HG02870 (cell line): ENCODE measurements around the gene ANGPTL7.
"Not testable (repeated sequence)": the region's sequence is repeated elsewhere in the genome, so short reads cannot be mapped to it uniquely, and the experiment has no call there.

Source experiments
- ATAC-seq: cut with Tn5 transposase; IDR thresholded peaks from one replicate; pipeline ENCODE4 v1.9.1; 2021; ENCODE audit warnings: mild to moderate bottlenecking, moderate library complexity; ENCODE audit not compliant: unreplicated experiment

Gene ANGPTL7

GRCh38 chr1:11168731-11169130, 20.4 kb upstream of the ANGPTL7 start:
- ATAC-seq: no peak

- no peak for ATAC-seq
Measured at GRCh38 chr1:11169202-11169601, 20.0 kb upstream of the ANGPTL7 start.

DNA sequence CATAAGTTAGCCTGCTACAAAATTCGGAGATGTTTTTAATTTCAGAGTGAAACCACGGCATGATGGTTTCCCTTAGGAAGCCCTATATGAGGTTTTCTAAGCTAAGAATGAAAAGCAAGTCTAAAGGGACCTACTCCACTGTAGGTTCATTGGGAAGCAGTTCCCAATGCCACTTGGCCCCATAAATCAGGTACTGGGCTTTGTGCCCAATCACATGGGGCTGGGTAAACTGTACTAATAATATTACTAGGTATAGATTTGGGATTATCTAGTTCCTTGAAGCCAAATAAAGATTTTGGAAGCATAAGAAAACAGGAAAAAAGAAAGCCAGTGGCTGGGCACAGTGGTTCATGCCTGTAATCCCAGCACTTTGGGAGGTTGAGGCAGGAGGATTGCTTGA, 19.1 kb upstream of the ANGPTL7 start:
- ATAC-seq: no peak

GRCh38 chr1:11174261-11174942, 14.8 kb upstream of the ANGPTL7 start:
- no peak for ATAC-seq

DNA sequence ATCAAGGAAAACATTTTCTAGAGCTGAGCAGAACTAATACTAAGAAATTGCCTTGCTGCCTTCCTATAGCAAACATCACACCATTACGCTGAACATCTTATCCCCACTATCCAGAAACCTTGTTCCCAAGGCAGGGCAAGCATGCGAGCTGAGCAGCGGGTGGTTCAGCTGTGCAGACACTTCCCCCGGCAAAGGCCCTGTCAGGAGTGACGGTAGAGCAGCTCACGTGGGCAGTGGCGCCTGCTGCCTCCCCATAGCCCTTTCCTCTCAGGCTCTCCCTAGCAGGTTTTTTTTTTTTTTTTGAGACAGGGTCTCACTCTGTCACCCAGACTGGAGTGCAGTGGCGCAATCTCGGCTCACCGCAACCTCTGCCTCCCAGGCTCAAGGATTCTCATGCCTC, 13.7 kb upstream of the ANGPTL7 start:
- no peak for ATAC-seq

- no peak for ATAC-seq
Measured at GRCh38 chr1:11176081-11176706, 13.0 kb upstream of the ANGPTL7 start.

DNA sequence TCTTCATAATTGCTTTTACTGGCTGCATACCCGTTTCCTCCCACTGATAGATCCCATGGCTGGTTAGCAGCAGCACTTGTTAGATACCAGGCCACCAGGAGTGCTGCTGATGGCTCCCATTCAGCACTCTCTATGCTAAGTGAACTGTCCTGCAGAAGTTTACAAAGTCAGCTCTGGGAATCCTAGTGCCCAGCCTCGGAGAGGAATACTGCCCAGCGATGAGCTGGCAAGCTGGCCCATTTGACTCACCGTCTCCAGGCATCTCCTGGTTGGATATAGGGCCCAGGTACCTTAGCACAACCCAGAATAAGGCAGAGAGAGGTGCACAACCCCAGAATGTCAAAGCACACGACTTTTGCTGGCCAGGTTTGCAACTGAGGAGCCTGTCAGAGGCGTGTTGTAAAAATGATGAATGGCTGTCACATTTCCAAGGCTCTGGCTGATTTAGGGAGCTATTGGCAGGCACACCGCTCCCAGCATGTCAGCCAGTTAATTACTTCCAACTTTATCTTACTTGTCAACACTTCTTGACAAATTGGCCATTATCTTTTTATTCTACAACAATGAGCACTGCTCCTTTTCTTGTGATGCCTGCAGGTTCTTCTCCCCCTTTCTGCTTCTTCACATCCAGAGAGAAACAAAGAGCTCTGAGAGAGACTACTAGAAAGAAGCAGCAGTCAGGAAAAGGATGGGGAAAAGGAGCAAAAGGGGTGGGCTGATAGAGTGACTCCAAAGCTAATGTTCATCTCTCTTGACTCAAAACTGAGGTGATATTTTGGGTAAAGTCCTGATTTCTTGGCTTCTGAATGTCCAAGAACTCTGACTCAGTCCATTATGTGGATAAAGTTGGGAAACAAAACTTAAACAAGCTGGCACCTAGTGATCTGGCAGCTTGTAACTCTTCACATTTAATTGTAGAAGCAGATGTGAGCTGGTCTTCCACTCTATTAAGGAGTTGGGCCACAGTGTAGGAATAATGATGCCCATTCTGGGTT, 10.8 kb upstream of the ANGPTL7 start:
- ATAC-seq: no peak

DNA sequence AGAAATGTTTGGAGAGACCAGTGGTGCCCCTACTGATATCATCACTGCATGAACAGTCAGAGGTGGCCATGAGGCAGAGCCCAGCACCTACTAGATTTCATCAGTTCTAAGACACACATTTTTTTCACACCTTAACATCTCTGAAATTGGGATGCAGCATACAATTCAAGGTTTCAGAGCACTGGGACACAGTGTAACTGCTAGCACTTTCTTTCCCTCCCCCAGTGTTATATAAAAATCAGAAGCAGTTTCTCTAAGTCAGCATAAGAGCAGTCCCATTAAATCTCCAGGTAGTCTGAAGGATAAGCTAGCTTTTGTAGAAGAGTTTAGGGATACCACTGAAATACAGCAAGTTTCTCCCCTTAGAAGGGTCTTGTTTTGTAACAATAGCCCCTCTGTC, 10.0 kb upstream of the ANGPTL7 start:
- ATAC-seq: no peak

DNA sequence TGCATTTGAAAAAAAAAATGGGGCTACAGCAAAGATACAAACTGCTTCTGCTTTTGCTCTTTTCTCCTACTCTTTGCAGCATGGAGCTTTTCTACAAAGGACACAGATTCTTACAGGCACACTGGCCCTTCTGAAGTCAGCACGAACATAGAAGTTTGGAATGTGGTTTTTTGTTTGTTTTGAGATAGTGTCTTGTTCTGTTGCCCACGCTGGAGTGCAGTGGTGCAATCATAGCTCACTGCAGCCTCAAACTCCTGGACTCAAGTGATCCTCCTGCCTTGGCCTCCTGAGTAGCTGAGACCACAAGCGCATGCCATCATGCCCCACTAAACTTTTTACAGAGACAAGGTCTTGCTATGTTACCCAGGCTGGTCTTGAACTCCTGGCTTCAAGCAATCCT, 9.4 kb upstream of the ANGPTL7 start:
- not testable (repeated sequence) for ATAC-seq

- no peak for ATAC-seq
Measured at GRCh38 chr1:11180342-11180744, 8.8 kb upstream of the ANGPTL7 start.

DNA sequence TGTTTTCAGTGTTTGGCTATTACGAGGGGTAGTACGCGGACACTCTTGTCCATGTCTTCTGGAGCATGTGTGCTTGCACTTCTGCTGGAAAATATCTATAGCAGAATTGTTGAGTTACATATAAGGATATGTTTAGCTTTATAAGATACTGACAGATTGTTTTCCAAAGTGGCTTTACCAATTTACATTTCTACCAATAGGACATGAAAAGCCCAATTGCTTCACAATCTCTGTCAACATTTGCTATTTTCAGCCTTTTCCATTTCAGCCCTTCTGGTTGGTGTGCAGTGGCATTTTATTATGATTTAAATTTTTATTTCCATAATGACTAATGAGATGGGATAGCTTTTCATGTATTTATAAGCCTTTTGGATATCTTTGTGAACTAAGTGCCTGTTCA, 6.3 kb upstream of the ANGPTL7 start:
- no peak for ATAC-seq

DNA sequence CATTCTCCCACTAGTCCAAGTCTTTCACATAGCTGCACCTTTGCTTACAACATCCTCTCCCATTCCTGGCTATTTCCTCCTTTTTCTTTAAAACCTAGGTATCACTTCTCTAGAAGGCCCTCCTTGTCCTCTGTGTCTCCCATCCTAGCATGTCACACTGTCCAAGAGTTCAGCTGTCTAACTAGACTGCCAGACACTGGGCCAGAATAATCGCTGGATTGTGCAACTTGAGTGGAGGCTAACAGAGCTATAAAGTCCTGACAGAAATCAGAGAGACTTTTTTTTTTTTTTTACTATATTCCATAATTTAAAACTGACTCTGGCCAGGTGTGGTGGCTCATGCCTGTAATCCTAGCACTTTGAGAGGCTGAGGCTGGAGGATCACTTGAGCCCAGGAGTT, 4.2 kb upstream of the ANGPTL7 start:
- no peak for ATAC-seq

- no peak for ATAC-seq
Measured at GRCh38 chr1:11187000-11187399, 2.2 kb upstream of the ANGPTL7 start.

- ATAC-seq: no peak
Measured at GRCh38 chr1:11187494-11187893, 1.7 kb upstream of the ANGPTL7 start.

- no peak for ATAC-seq
Measured at GRCh38 chr1:11187931-11188330, 1.2 kb upstream of the ANGPTL7 start.

DNA sequence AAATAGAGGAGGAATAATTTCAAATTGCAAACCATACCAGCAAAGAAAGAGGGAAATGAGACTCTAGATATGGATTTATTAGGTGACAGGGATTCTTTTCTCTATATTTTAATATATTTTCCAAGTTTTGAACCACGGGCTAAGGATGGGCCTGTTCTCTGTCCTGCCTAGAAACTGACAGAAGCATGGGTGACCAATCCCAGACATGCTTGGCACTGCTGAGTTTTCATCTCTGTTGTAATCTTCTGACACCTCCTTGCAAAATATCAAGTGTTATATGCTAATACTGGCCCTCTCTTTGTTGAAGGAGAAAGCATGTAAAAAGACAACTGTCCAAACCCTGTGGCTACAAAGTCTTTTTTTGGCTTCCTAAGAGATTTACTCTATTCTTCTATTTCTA, 774 bp upstream of the ANGPTL7 start:
- no peak for ATAC-seq

DNA sequence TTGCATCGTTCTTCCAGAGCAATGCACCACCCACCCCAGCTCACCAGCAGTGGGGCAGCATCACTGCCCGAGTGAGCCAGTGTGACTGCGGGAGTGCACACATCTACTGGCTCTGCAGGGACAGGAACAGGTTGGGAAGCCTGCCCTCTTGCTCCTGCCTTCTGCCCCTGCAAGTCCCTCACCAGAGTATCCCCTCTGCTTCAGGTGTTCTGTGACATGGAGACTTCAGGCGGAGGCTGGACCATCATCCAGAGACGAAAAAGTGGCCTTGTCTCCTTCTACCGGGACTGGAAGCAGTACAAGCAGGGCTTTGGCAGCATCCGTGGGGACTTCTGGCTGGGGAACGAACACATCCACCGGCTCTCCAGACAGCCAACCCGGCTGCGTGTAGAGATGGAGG, 4.2 kb downstream of the ANGPTL7 start:
- no peak for ATAC-seq

DNA sequence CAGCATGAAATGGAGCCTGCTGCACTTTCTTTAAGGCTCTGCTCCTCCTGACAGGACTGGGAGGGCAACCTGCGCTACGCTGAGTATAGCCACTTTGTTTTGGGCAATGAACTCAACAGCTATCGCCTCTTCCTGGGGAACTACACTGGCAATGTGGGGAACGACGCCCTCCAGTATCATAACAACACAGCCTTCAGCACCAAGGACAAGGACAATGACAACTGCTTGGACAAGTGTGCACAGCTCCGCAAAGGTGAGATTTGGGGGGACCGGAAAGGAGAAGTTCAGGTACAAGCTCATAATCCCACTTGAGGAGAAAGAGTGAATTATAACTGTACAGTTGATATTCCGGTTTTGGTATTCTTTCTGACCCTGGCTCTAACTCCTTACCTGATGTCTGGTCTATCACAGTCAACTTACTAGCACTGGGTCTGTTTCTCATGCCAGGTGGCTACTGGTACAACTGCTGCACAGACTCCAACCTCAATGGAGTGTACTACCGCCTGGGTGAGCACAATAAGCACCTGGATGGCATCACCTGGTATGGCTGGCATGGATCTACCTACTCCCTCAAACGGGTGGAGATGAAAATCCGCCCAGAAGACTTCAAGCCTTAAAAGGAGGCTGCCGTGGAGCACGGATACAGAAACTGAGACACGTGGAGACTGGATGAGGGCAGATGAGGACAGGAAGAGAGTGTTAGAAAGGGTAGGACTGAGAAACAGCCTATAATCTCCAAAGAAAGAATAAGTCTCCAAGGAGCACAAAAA, 5.4 kb downstream of the ANGPTL7 start:
- no peak for ATAC-seq

DNA sequence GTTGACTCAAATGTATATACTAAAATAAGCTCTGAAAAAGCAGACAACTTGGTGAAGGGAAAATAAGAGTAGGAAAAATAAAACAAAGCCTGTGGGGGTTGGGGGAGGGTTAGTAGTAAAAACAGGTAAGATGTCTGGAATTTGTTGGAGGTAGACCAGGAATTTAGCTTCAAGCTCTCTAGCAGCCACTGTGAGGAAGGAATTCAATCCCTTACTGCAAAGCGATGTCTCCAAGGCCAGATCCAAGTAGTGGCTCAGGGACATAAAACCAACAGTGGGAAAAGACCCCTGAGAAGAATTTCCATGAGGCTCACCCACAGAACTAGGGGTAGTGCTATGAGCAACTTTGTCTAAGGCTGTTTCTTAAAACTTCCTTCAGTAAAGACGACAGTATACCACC, 7.8 kb downstream of the ANGPTL7 start:
- ATAC-seq: no peak

DNA sequence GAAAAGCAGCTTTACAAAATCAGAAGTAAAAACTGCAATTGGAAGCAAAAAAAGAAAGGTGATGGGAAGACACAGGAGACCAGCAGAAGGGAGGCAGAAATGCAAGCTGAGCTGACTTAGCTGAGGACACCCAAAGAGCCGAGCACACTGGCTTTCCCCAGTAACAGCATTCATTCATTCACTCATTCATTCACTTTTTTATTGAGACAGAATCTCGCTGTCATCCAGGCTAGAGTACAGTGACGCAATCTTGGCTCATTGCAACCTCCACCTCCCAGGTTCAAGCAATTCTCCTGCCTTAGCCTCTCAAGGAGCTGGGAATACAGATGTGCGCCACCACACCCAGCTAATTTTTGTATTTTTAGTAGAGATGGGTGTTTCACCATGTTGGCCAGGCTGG, 8.2 kb downstream of the ANGPTL7 start:
- no peak for ATAC-seq

- ATAC-seq: no peak
Measured at GRCh38 chr1:11198257-11198656, 9.1 kb downstream of the ANGPTL7 start.
